Type B pancreatic cell (in vitro differentiated cells): ENCODE measurements around the gene MGA. TPM values are rescaled to one million over a fixed set of nuclear protein-coding genes. Genes with fewer than 3 reads are reported as not detected.

Source experiments
- DNase-seq: peaks from one replicate; pipeline ENCODE4 v3.0.0; 2021; ENCODE audit warnings: mixed read lengths; ENCODE audit not compliant: unreplicated experiment; ENCODE audit errors: extremely low spot score
- H3K27ac Mint-ChIP-seq: 2 replicates; pipeline ENCODE4 v1.8.0; 2021; ENCODE audit warnings: mild to moderate bottlenecking, mixed read lengths
- H3K27me3 Mint-ChIP-seq: 2 replicates; pipeline ENCODE4 v1.8.0; 2021; ENCODE audit warnings: mixed read lengths
- H3K36me3 Mint-ChIP-seq: 2 replicates; pipeline ENCODE4 v1.8.0; 2021; ENCODE audit warnings: mixed read lengths
- H3K4me1 Mint-ChIP-seq: one replicate; pipeline ENCODE4 v1.8.0; 2021; ENCODE audit warnings: mixed read lengths; ENCODE audit not compliant: unreplicated experiment
- H3K4me3 Mint-ChIP-seq: 2 replicates; pipeline ENCODE4 v1.8.0; 2021; ENCODE audit warnings: mild to moderate bottlenecking, mixed read lengths
- H3K9me3 Mint-ChIP-seq: 2 replicates; pipeline ENCODE4 v1.8.0; 2021; ENCODE audit warnings: mixed read lengths
- CTCF ChIP-seq: fragments of 200-600 bp; sonication (generic); conservative IDR thresholded peaks from 2 replicates; pipeline ENCODE4 v1.5.0; 2021; ENCODE audit warnings: antibody characterized with exemption, mild to moderate bottlenecking
- total RNA-seq: library from RNA; stranded (reverse); gene quantifications from 2 replicates; pipeline ENCODE4 v1.2.1, GENCODE V29; 2021; ENCODE audit warnings: low replicate concordance

MGA gene
- total RNA-seq, 1 donor from 2014 or later: 54.9 TPM

GRCh38 chr15:41683955-41684354 lies 23.8 kb downstream of the MGA start:
- no peak overlapping the region for H3K27ac Mint-ChIP-seq
- no peak overlapping the region for H3K4me3 Mint-ChIP-seq
- H3K36me3 Mint-ChIP-seq: peaks cover 13% of the 10 kb centered on the region
- no peaks in the 10 kb centered on the region for H3K9me3 Mint-ChIP-seq
- DNase-seq: no peak
- no peaks in the 10 kb centered on the region for H3K27me3 Mint-ChIP-seq
- no peak for TF ChIP-seq CTCF
- no peaks in the 10 kb centered on the region for H3K4me1 Mint-ChIP-seq

DNA sequence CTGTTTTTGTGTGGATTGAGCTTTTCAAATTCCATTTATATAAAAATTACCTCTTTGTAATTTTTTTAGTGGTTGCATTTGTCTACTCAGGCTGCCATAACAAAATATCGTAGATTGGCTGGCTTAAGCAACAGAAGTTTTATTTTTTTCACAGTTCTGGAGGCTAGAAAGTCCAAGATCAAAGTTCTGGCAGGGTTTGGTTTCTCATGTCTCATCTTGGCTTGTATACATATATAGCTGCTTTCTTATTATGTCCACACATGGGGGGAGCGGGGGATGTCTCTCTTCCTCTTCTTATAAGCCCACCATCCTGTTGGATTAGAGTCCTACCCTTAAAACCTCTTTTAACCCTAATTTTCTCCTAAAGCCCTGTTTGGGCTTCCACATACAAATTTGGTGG lies 28.5 kb downstream of the MGA start:
- Mint-ChIP-seq H3K27me3 (no peaks in the 10 kb centered on the region), H3K9me3 (no peaks in the 10 kb centered on the region), H3K36me3 (peaks cover 3% of the 10 kb centered on the region), H3K4me3 (no peak overlapping the region), H3K4me1 (peaks cover 11% of the 10 kb centered on the region), H3K27ac (no peak overlapping the region)
- DNase-seq: no peak
- no peak for TF ChIP-seq CTCF

DNA sequence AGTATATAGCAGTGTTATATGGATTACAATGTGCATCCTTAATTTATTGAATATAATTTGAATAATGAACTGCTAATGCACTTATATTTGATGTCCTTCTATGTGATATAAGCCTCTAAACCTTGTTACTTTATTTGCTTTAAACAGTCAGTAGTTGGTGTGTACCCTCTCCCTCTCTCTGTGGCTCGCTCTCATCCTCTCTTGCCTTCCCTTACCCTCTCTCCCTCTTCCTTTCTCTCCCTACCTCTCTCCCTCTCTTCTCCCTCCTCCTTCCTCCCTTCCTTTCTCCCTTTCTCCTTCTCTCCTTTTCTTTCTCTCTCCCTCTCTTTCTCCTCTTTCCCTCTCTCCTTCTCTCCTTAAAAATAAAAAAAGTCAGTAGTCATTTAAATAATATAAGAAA lies 28.9 kb downstream of the MGA start:
- TF ChIP-seq CTCF: no peak
- no peak overlapping the region for H3K4me3 Mint-ChIP-seq
- H3K27me3 Mint-ChIP-seq: no peaks in the 10 kb centered on the region
- no peaks in the 10 kb centered on the region for H3K9me3 Mint-ChIP-seq
- no peak overlapping the region for H3K27ac Mint-ChIP-seq
- DNase-seq: no peak
- H3K36me3 Mint-ChIP-seq: peaks cover 3% of the 10 kb centered on the region
- H3K4me1 Mint-ChIP-seq: peaks cover 11% of the 10 kb centered on the region

DNA sequence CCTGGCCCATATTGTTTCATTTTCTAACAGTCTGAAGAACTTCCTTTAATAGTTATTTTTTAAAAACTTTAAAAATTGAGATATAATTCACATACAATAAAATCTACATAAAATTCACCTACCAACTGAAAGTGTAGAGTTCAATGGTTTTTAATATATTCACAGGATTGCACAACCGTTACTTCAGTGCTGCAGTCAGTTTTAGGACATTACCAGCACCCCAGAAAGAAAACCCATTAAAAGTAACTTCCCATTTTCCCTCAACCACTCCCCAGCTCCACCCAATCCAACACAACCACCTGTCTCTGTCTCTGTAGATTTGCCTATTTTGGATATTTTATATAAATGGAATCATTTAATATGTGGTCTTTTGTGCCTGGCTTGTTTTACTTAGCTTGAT lies 29.6 kb downstream of the MGA start:
- Mint-ChIP-seq H3K27me3 (no peaks in the 10 kb centered on the region), H3K27ac (no peak overlapping the region), H3K4me3 (no peak overlapping the region), H3K9me3 (no peaks in the 10 kb centered on the region), H3K36me3 (peaks cover 5% of the 10 kb centered on the region), H3K4me1 (peaks cover 11% of the 10 kb centered on the region)
- no peak for TF ChIP-seq CTCF
- no peak for DNase-seq

DNA sequence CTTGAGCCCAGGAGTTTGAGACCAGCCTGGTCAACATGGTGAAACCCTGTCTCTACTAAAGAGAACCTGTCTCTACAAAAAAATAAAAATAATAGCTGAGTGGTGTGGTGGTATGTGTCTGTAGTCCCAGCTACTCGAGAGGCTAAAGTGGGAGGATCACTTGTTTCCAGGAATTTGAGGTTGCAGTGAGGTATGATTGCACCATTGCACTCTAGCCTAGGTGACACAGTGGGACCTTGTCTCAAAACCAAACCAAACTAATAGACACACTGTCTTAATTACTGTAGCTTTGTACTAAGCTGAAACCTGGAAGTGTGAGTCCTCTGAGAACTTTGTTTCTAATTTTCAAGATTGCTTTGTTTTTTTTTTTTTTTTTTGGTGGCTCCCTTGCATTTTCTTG lies 30.4 kb downstream of the MGA start:
- H3K27ac Mint-ChIP-seq: no peak overlapping the region

More for the DNA sequence above, 30.4 kb downstream of the MGA start:
- Mint-ChIP-seq H3K9me3 (no peaks in the 10 kb centered on the region), H3K27me3 (no peaks in the 10 kb centered on the region), H3K4me1 (peaks cover 11% of the 10 kb centered on the region), H3K36me3 (peaks cover 7% of the 10 kb centered on the region), H3K4me3 (no peak overlapping the region)
- no peak for DNase-seq
- no peak for TF ChIP-seq CTCF
